Epithelial cell of proximal tubule (primary cell): ENCODE measurements around the gene CLNS1A. TPM values are rescaled to one million over a fixed set of nuclear protein-coding genes. Genes with fewer than 3 reads are reported as not detected.
A peak's percentile ranks its signal among the peaks of the same experiment; 100 is the strongest.

ENCODE experiments used
- DNase-seq: peaks from one replicate; pipeline ENCODE4 v3.0.0-alpha.2; 2011; ENCODE audit warnings: low read depth
- H3K4me3 ChIP-seq: 2 replicates; pipeline ENCODE4 v1.5.1; 2011; ENCODE audit warnings: low read depth, mild to moderate bottlenecking, low read length
- CTCF ChIP-seq: conservative IDR thresholded peaks from 2 replicates; pipeline ENCODE4 v1.5.1; 2012; ENCODE audit warnings: low read depth, mild to moderate bottlenecking, low read length
- total RNA-seq: library from RNA; depleted of rRNA; stranded (reverse); fragments of >200 nt; gene quantifications from 2 replicates; pipeline ENCODE4 v1.2.3, GENCODE V29; 2015

Gene CLNS1A
- total RNA-seq, 1 donor from 2014 or later: 112 TPM

- peak; percentile 83 for TF ChIP-seq CTCF
- DNase-seq: peak; percentile 23
- H3K4me3 ChIP-seq: no peak overlapping the region
Observed at GRCh38 chr11:77619576-77620198, 17.9 kb downstream of the CLNS1A start.

GRCh38 chr11:77617892-77618291, 19.7 kb downstream of the CLNS1A start:
- DNase-seq: peak; percentile 22
- TF ChIP-seq CTCF: no peak
- H3K4me3 ChIP-seq: no peak overlapping the region

- TF ChIP-seq CTCF: no peak
- H3K4me3 ChIP-seq: no peak overlapping the region
- DNase-seq: no peak
Observed at GRCh38 chr11:77611921-77612320, 25.7 kb downstream of the CLNS1A start.

GRCh38 chr11:77609234-77609633, 28.4 kb downstream of the CLNS1A start:
- no peak for TF ChIP-seq CTCF
- DNase-seq: no peak
- no peak overlapping the region for H3K4me3 ChIP-seq

GRCh38 chr11:77604281-77604680, 33.3 kb downstream of the CLNS1A start:
- no peak for TF ChIP-seq CTCF
- no peak overlapping the region for H3K4me3 ChIP-seq
- DNase-seq: no peak

- no peak overlapping the region for H3K4me3 ChIP-seq
- DNase-seq: peak; percentile 93
- no peak for TF ChIP-seq CTCF
Observed at GRCh38 chr11:77602381-77603088, 35.1 kb downstream of the CLNS1A start.

GRCh38 chr11:77598195-77598594, 39.4 kb downstream of the CLNS1A start:
- TF ChIP-seq CTCF: no peak
- no peak overlapping the region for H3K4me3 ChIP-seq
- no peak for DNase-seq
